OCI-LY3 (cell line): ENCODE data around the gene COA3.

Source experiments
- CTCF ChIP-seq: fragments of 200-600, 300-600 bp; sonication (generic); IDR thresholded peaks from 2 replicates; pipeline ENCODE4 v1.5.1; 2014; ENCODE audit warnings: antibody characterized with exemption, low read length, low read depth
- EZH2phosphoT487 ChIP-seq: fragments of 200-600 bp; shearing (Covaris generic); IDR thresholded peaks from 2 replicates; pipeline ENCODE4 v1.6.1; 2018; ENCODE audit warnings: antibody characterized with exemption, mixed run types, low read depth

- TF ChIP-seq EZH2phosphoT487 = no peak
- TF ChIP-seq CTCF = no peak
Measured at GRCh38 chr17:42783791-42784138, 14.7 kb downstream of the COA3 start.
